Ovary (tissue), 3 donors: ENCODE data around the gene NDUFB6.

Experiments
- EP300 ChIP-seq: sonication (generic); formaldehyde crosslinking; IDR thresholded peaks from one replicate; pipeline ENCODE4 v1.6.1; 2017; ENCODE audit warnings: antibody characterized with exemption
- POLR2A ChIP-seq: fragments of 450-650 bp; IDR thresholded peaks from one replicate; pipeline ENCODE4 v1.6.1; 2017; ENCODE audit warnings: antibody characterized with exemption, mild to moderate bottlenecking, moderate library complexity
- TF ChIP-seq, protein P1 (sequence below), 3 donors: fragments of 450-650 bp in 2 of 3; fragments of 200-600 bp in 1 of 3; IDR thresholded peaks; one replicate each; pipeline versions ENCODE4 v1.5.1 to v1.8.0; 2016 to 2022; ENCODE audit warnings: antibody characterized with exemption in 3 of 3, mild to moderate bottlenecking in 1 of 3
- donor health status: DM: no; HTN: no; CAD: no.

DNA sequence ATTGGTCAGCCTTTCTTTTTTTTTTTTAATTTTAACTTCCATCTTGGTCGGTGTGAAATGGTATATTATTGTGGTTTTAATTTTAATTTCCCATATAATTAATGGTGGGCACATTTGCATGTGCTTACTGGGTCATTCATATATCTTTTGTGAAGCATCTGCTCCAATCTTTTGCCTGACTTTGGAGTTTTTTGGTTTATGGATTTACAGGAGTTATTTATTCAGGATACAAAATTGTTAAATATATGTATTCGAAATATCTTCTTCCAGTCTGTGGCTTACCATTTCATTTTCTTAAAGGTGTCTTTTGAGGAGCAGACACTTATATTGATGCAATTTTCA is 46.3 kb downstream of the NDUFB6 start:
- TF ChIP-seq, protein P1, sequence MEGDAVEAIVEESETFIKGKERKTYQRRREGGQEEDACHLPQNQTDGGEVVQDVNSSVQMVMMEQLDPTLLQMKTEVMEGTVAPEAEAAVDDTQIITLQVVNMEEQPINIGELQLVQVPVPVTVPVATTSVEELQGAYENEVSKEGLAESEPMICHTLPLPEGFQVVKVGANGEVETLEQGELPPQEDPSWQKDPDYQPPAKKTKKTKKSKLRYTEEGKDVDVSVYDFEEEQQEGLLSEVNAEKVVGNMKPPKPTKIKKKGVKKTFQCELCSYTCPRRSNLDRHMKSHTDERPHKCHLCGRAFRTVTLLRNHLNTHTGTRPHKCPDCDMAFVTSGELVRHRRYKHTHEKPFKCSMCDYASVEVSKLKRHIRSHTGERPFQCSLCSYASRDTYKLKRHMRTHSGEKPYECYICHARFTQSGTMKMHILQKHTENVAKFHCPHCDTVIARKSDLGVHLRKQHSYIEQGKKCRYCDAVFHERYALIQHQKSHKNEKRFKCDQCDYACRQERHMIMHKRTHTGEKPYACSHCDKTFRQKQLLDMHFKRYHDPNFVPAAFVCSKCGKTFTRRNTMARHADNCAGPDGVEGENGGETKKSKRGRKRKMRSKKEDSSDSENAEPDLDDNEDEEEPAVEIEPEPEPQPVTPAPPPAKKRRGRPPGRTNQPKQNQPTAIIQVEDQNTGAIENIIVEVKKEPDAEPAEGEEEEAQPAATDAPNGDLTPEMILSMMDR (IDR thresholded peaks at IDR 0.05) = no peak
- TF ChIP-seq POLR2A = no peak
- no peak for TF ChIP-seq EP300
